IMR-90 (cell line): ENCODE data around the gene MCHR2. TPM values are rescaled to one million over a fixed set of nuclear protein-coding genes. Genes with fewer than 3 reads are reported as not detected.

Experiments used
- ATAC-seq: fragments of 200-7000 bp; cut with Tn5 transposase; 2 replicates; pipeline ENCODE4 v1.9.1; 2020; ENCODE audit warnings: low read depth, mild to moderate bottlenecking, moderate library complexity
- BruUV-seq: library from RNA; stranded (reverse); fragments of 400-500 nt; replicated peaks from 2 replicates; lab custom pipeline; 2021; lab: Mats Ljungman, UMichigan
- CTCF ChIA-PET: fragments of 300-600 bp; formaldehyde crosslinking; extraction: SDS; loops from one replicate; lab custom pipeline; 2021; ENCODE audit warnings: antibody characterized with exemption; lab: Yijun Ruan, JAX
- POLR2A ChIA-PET: fragments of 300-600 bp; sonication (Branson Sonifier 250); formaldehyde crosslinking; loops from one replicate; lab custom pipeline; 2022; ENCODE audit warnings: antibody characterized with exemption; ENCODE audit not compliant: unreplicated experiment; lab: Charles Lee
- DNase-seq: peaks from one replicate; pipeline ENCODE4 v3.0.0; 2013
- H2AFZ ChIP-seq: replicated peaks from 2 replicates; pipeline ENCODE3; 2013; ENCODE audit warnings: low read length, mild to moderate bottlenecking; ENCODE audit not compliant: poor library complexity
- H2AK5ac ChIP-seq: 2 replicates; pipeline ENCODE4 v1.6.1; 2013; ENCODE audit warnings: low read depth, low read length, inconsistent platforms
- H2AK9ac ChIP-seq: replicated peaks from 2 replicates; pipeline ENCODE3; 2013; ENCODE audit warnings: mild to moderate bottlenecking, low read depth, low read length, moderate library complexity; ENCODE audit not compliant: poor library complexity
- H2BK120ac ChIP-seq: 2 replicates; pipeline ENCODE4 v1.6.1; 2013; ENCODE audit warnings: low read depth, low read length, inconsistent platforms
- H2BK15ac ChIP-seq: 3 replicates; pipeline ENCODE4 v1.6.1; 2013; ENCODE audit warnings: low read depth, low read length, inconsistent platforms
- H2BK20ac ChIP-seq: 2 replicates; pipeline ENCODE4 v1.6.1; 2013; ENCODE audit warnings: low read depth, mild to moderate bottlenecking, inconsistent platforms, low read length, moderate library complexity
- H2BK5ac ChIP-seq: 2 replicates; pipeline ENCODE4 v1.6.1; 2013; ENCODE audit warnings: mild to moderate bottlenecking, low read depth, low read length, inconsistent platforms; ENCODE audit not compliant: poor library complexity, severe bottlenecking
- H3K14ac ChIP-seq: replicated peaks from 2 replicates; pipeline ENCODE4 v1.6.1; 2013; ENCODE audit warnings: low read depth, low read length, inconsistent platforms
- H3K18ac ChIP-seq: 2 replicates; pipeline ENCODE4 v1.6.1; 2013; ENCODE audit warnings: low read depth, low read length, control low read depth
- H3K23ac ChIP-seq: 2 replicates; pipeline ENCODE4 v1.6.1; 2013; ENCODE audit warnings: low read depth, low read length, inconsistent platforms
- H3K27ac ChIP-seq: 2 replicates; pipeline ENCODE4 v1.5.1; 2013; ENCODE audit warnings: mild to moderate bottlenecking, control low read depth, low read length; ENCODE audit not compliant: insufficient read depth
- H3K27me3 ChIP-seq: 2 replicates; pipeline ENCODE4 v1.6.1; 2013; ENCODE audit warnings: low read length; ENCODE audit not compliant: control insufficient read depth, insufficient read depth
- H3K36me3 ChIP-seq: 2 replicates; pipeline ENCODE4 v1.6.1; 2013; ENCODE audit warnings: low read length, mixed read lengths; ENCODE audit not compliant: control insufficient read depth, insufficient read depth
- H3K4ac ChIP-seq: 2 replicates; pipeline ENCODE4 v1.6.1; 2013; ENCODE audit warnings: low read depth, low read length, inconsistent platforms
- H3K4me1 ChIP-seq: 2 replicates; pipeline ENCODE4 v1.6.1; 2013; ENCODE audit warnings: low read length, mixed read lengths; ENCODE audit not compliant: control insufficient read depth, insufficient read depth
- H3K4me2 ChIP-seq: 2 replicates; pipeline ENCODE4 v1.6.1; 2013; ENCODE audit warnings: low read depth, mild to moderate bottlenecking, control low read depth, low read length, moderate library complexity
- H3K4me3 ChIP-seq: 2 replicates; pipeline ENCODE4 v1.5.1; 2013; ENCODE audit warnings: low read depth, mild to moderate bottlenecking, control low read depth, low read length, moderate library complexity; ENCODE audit not compliant: insufficient read depth
- H3K56ac ChIP-seq: 2 replicates; pipeline ENCODE4 v1.6.1; 2013; ENCODE audit warnings: low read length, inconsistent platforms; ENCODE audit not compliant: insufficient read depth; ENCODE audit errors: extremely low read depth
- H3K79me1 ChIP-seq, 2 experiments: 2 replicates each; pipeline ENCODE4 v1.6.1; 2013; ENCODE audit warnings: low read length in 2 of 2, inconsistent platforms in 1 of 2, low read depth in 1 of 2
- H3K9ac ChIP-seq: 2 replicates; pipeline ENCODE4 v1.6.1; 2013; ENCODE audit warnings: low read depth, low read length, control low read depth
- H3K9me1 ChIP-seq: 2 replicates; pipeline ENCODE4 v1.6.1; 2013; ENCODE audit warnings: low read length, inconsistent platforms; ENCODE audit not compliant: insufficient read depth
- H3K9me3 ChIP-seq: 2 replicates; pipeline ENCODE4 v1.6.1; 2013; ENCODE audit warnings: low read length; ENCODE audit not compliant: control insufficient read depth, insufficient read depth
- H4K20me1 ChIP-seq: 2 replicates; pipeline ENCODE4 v1.6.1; 2013; ENCODE audit warnings: low read length, inconsistent platforms; ENCODE audit not compliant: insufficient read depth
- H4K5ac ChIP-seq: 2 replicates; pipeline ENCODE4 v1.6.1; 2013; ENCODE audit warnings: mild to moderate bottlenecking, low read depth, low read length, control low read depth
- H4K8ac ChIP-seq, 2 experiments: 2 replicates each; pipeline ENCODE4 v1.6.1; 2013; ENCODE audit warnings: low read depth in 2 of 2, low read length in 2 of 2, control low read depth in 1 of 2, inconsistent platforms in 1 of 2
- H4K91ac ChIP-seq: 2 replicates; pipeline ENCODE4 v1.6.1; 2013; ENCODE audit warnings: low read depth, low read length, inconsistent platforms; ENCODE audit not compliant: insufficient read depth
- BHLHE40 ChIP-seq: fragments of 150-350 bp; IDR thresholded peaks from 2 replicates; pipeline ENCODE4 v1.6.1; 2016; ENCODE audit warnings: mild to moderate bottlenecking, low read depth, low read length
- CEBPB ChIP-seq: IDR thresholded peaks from 2 replicates; pipeline ENCODE4 v1.6.1; 2012; ENCODE audit warnings: low read depth, low read length, improper control_type of control experiment
- CHD1 ChIP-seq: IDR thresholded peaks from 2 replicates; pipeline ENCODE4 v1.6.1; 2012; ENCODE audit warnings: low read depth, low read length, improper control_type of control experiment
- CTCF ChIP-seq: conservative IDR thresholded peaks from 2 replicates; pipeline ENCODE4 v1.5.1; 2012; ENCODE audit warnings: mild to moderate bottlenecking, low read depth, low read length, improper control_type of control experiment
- ELK1 ChIP-seq: fragments of 150-350 bp; IDR thresholded peaks from 2 replicates; pipeline ENCODE4 v1.6.1; 2016; ENCODE audit warnings: low read depth, mild to moderate bottlenecking, low read length, moderate library complexity, borderline replicate concordance
- FOS ChIP-seq: fragments of 150-350 bp; IDR thresholded peaks from 2 replicates; pipeline ENCODE4 v1.6.1; 2016; ENCODE audit warnings: low read depth, low read length
- MAFK ChIP-seq: IDR thresholded peaks from 2 replicates; pipeline ENCODE4 v1.6.1; 2012; ENCODE audit warnings: low read depth, low read length, improper control_type of control experiment
- MAZ ChIP-seq: IDR thresholded peaks from 2 replicates; pipeline ENCODE4 v1.6.1; 2012; ENCODE audit warnings: low read depth, mild to moderate bottlenecking, low read length, improper control_type of control experiment, moderate library complexity, borderline replicate concordance
- MXI1 ChIP-seq: IDR thresholded peaks from 2 replicates; pipeline ENCODE4 v1.6.1; 2012; ENCODE audit warnings: low read depth, mild to moderate bottlenecking, low read length, moderate library complexity, borderline replicate concordance
- NFE2L2 ChIP-seq: fragments of 150-350 bp; IDR thresholded peaks from 2 replicates; pipeline ENCODE4 v1.6.1; 2016; ENCODE audit warnings: low read depth, mild to moderate bottlenecking, low read length
- POLR2A ChIP-seq: IDR thresholded peaks from 2 replicates; pipeline ENCODE4 v1.6.1; 2012; ENCODE audit warnings: mild to moderate bottlenecking, low read depth, low read length
- RAD21 ChIP-seq: IDR thresholded peaks from 2 replicates; pipeline ENCODE4 v1.6.1; 2012; ENCODE audit warnings: low read length, improper control_type of control experiment
- RCOR1 ChIP-seq: IDR thresholded peaks from 2 replicates; pipeline ENCODE4 v1.6.1; 2012; ENCODE audit warnings: mild to moderate bottlenecking, low read length, improper control_type of control experiment; ENCODE audit not compliant: insufficient replicate concordance
- RFX5 ChIP-seq: IDR thresholded peaks from 2 replicates; pipeline ENCODE4 v1.8.0; 2012; ENCODE audit warnings: low read depth, mild to moderate bottlenecking, low read length, moderate library complexity
- SMC3 ChIP-seq: fragments of 150-350 bp; IDR thresholded peaks from 2 replicates; pipeline ENCODE4 v1.6.1; 2016; ENCODE audit warnings: low read depth, mild to moderate bottlenecking, antibody characterized with exemption, low read length, moderate library complexity
- USF2 ChIP-seq: fragments of 150-350 bp; IDR thresholded peaks from 2 replicates; pipeline ENCODE4 v1.6.1; 2017; ENCODE audit warnings: mild to moderate bottlenecking, antibody characterized with exemption, low read length, low read depth
- WGBS, 2 experiments: methylation state at CpG; one replicate each; pipeline versions ENCODE4 v1.1.5 to v1.1.7; 2013; ENCODE audit warnings: missing lambda C conversion rate in 2 of 2; ENCODE audit not compliant: insufficient read length in 1 of 2; ENCODE audit errors: extremely low coverage in 2 of 2; 5-methylcytosine and 5-hydroxymethylcytosine counted together
- dilution Hi-C: fragments of 300-500 bp; cut with HindIII; formaldehyde crosslinking; loops from one replicate; pipeline ENCODE4 v1.14.3; 2018; ENCODE audit warnings: low sequenced_read_pairs; ENCODE audit not compliant: unreplicated experiment
- in situ Hi-C: fragments of 300-500 bp; cut with MboI; formaldehyde crosslinking; loops from 3 replicates; pipeline ENCODE4 v1.14.3; 2019; ENCODE audit warnings: low sequenced_read_pairs, inconsistent platforms, mixed read lengths
- intact Hi-C: fragments of 100-400 bp; cut with micrococcal nuclease; formaldehyde crosslinking; loops from 2 replicates; pipeline ENCODE4 v1.10.0; 2022
- polyA plus RNA-seq, 3 experiments: library from polyadenylated mRNA; depleted of rRNA; stranded (reverse); fragments of >200 nt; gene quantifications; 2 replicates each; pipeline ENCODE4 v1.2.3, GENCODE V29; 2012; ENCODE audit warnings: low replicate concordance in 1 of 3
- total RNA-seq: library from RNA; depleted of rRNA; stranded (reverse); fragments of >200 nt; gene quantifications from 2 replicates; pipeline ENCODE4 v1.2.3, GENCODE V29; 2012

MCHR2 gene
- total and polyA plus RNA-seq, 2 of the 4 experiments (the other 2 are of a cell fraction) = not detected

- Histone ChIP-seq H2BK120ac (no peak overlapping the region), H3K18ac (no peak overlapping the region), H2BK15ac (no peak overlapping the region), H3K27ac (no peak overlapping the region), H3K9me3 (no peaks in the 10 kb centered on the region), H4K20me1 (no peaks in the 10 kb centered on the region), H3K4me1 (no peaks in the 10 kb centered on the region), H2AK5ac (no peak overlapping the region), H4K91ac (no peak overlapping the region), H3K56ac (no peak overlapping the region), H2AK9ac (no peak overlapping the region), H4K5ac (no peak overlapping the region), H3K14ac (no peak overlapping the region), H2AFZ (no peak overlapping the region), H3K9me1 (no peaks in the 10 kb centered on the region), H3K36me3 (no peaks in the 10 kb centered on the region), H2BK5ac (no peak overlapping the region), H3K79me1 (no peaks in the 10 kb centered on the region), H2BK20ac (no peak overlapping the region), H3K23ac (no peak overlapping the region), H3K27me3 (peaks cover 5% of the 10 kb centered on the region), H4K8ac (no peak overlapping the region), H3K4me3 (no peak overlapping the region), H3K4me2 (no peak overlapping the region), H3K9ac (no peak overlapping the region), H3K4ac (no peak overlapping the region)
- intact Hi-C loops = no loop called here
- DNase-seq (no peak), ATAC-seq (no peak)
- ChIA-PET POLR2A (no interaction called here), CTCF (interaction anchor here (0.8 to 1.2 kb wide), 2 partner anchors 14 to 120 kb away, joined by 3 to 5 read pairs; no protein-coding TSS in a partner anchor)
- in situ Hi-C loops = no loop called here
- no peak for TF ChIP-seq MAZ
- TF ChIP-seq ELK1 = no peak
- no peak for TF ChIP-seq CTCF
- TF ChIP-seq RCOR1 = no peak
- TF ChIP-seq CHD1 = no peak
- TF ChIP-seq USF2 = no peak
- no peak for TF ChIP-seq FOS
- TF ChIP-seq RFX5 = no peak
- no peak for TF ChIP-seq BHLHE40
- no peak for TF ChIP-seq POLR2A
- no peak for TF ChIP-seq CEBPB
- no peak for TF ChIP-seq SMC3
- TF ChIP-seq MAFK = no peak
- TF ChIP-seq RAD21 = no peak
- no peak for TF ChIP-seq MXI1
- TF ChIP-seq NFE2L2 = no peak
- no CpG with 5 or more reads among the region's 4 CpGs for WGBS, 2 experiments
- no TSS peak for BruUV-seq
- dilution Hi-C loops = no loop called here
These were observed 111.8 kb downstream of the MCHR2 start for GRCh38 chr6:99882128-99882702.
